ENCODE measurements around the gene PLEKHA6. TPM values are rescaled to one million over a fixed set of nuclear protein-coding genes. Genes with fewer than 3 reads are reported as not detected.
A peak's percentile ranks its signal among the peaks of the same experiment; 100 is the strongest.

Gene PLEKHA6
- total RNA-seq, 2 experiments from 2014 or later = 0.53 to 0.82 TPM

DNA sequence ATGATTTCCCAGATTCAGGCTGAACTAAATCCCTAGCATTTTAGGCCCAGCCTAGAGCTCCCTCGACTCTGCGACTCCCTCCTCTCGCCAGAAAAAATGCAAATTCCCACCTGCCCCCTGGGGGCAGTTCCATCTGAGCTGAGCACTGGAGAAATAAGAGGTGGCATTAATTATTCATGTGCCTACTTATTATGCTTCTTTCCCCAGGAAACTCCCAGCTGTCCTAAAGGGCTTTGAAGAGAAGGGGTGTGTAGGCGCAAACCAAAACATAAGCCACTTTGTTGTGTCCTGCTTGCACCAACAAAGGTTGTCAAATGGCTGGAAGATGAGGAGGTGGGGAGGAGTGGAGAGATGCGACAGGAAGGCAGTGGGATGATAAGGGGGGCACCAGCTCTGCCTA lies 104.5 kb downstream of the PLEKHA6 start:
- Mint-ChIP-seq H3K36me3 (ENCODE audit: low read depth) (no peaks in the 10 kb centered on the region), H3K4me1 (ENCODE audit: low read depth) (no peaks in the 10 kb centered on the region), H3K27me3 (no peaks in the 10 kb centered on the region), H3K27ac (no peak overlapping the region), H3K4me3 (no peak overlapping the region), H3K9me3 (no peaks in the 10 kb centered on the region)
- Histone ChIP-seq H3K9me3 (ENCODE audit: control insufficient read depth in 1 of 2, insufficient read depth in 1 of 2, low read length in 2 of 2) (peaks cover 0 to 4% of the 10 kb centered on the region in 2 experiments), H3K4me3 (ENCODE audit: low read length) (no peak overlapping the region), H3K4me1 (ENCODE audit: insufficient read depth, low read length) (no peaks in the 10 kb centered on the region), H3K36me3 (ENCODE audit: insufficient read depth, low read length) (no peaks in the 10 kb centered on the region), H3K27me3 (ENCODE audit: control insufficient read depth in 1 of 2, insufficient read depth in 2 of 2, low read length in 2 of 2) (no peaks in the 10 kb centered on the region), H3K27ac (ENCODE audit: low read depth in 1 of 2, low read length in 2 of 2) (no peak overlapping the region)
- TF ChIP-seq, protein P1, sequence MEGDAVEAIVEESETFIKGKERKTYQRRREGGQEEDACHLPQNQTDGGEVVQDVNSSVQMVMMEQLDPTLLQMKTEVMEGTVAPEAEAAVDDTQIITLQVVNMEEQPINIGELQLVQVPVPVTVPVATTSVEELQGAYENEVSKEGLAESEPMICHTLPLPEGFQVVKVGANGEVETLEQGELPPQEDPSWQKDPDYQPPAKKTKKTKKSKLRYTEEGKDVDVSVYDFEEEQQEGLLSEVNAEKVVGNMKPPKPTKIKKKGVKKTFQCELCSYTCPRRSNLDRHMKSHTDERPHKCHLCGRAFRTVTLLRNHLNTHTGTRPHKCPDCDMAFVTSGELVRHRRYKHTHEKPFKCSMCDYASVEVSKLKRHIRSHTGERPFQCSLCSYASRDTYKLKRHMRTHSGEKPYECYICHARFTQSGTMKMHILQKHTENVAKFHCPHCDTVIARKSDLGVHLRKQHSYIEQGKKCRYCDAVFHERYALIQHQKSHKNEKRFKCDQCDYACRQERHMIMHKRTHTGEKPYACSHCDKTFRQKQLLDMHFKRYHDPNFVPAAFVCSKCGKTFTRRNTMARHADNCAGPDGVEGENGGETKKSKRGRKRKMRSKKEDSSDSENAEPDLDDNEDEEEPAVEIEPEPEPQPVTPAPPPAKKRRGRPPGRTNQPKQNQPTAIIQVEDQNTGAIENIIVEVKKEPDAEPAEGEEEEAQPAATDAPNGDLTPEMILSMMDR (IDR thresholded peaks at IDR 0.05) = no peak
- DNase-seq (no peak), ATAC-seq (ENCODE audit: poor library complexity) (no peak)
- intact Hi-C loops (cut with DNase I, micrococcal nuclease) = no loop called here
- CTCF ChIA-PET = no interaction called here
- POLR2A ChIA-PET = no interaction called here

DNA sequence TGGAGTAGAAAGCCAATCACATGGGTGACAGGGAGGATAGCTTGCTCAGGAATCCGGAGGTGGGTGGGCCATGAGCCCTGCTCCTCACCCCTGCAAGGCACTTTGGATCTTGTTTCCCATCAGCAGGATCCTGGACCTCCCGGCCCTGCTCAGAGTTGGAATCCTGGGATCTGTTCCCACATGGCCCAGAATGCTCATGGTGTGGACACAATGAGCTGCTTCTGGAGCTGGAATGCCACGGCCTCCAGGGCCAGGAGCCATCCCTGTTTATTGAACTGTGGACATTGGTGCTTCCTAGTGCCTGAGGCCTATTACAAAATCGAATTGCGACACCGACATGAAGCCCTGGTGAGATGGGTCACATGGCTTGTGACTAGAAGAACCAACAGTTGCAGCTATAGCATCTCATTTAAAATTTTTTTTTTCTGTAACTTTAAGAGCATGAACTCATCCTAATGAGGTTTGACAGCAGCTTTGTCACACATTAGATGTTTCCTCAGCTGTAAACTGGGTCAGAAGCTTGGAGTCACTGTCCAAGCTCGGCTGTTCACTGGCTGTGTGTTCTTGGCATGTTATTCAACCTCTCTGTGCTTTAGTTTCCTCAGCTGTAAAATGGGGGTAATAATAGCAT lies 105.6 kb downstream of the PLEKHA6 start:
- Histone ChIP-seq H3K4me1 (ENCODE audit: insufficient read depth, low read length) (no peaks in the 10 kb centered on the region), H3K4me3 (ENCODE audit: low read length) (no peak overlapping the region), H3K36me3 (ENCODE audit: insufficient read depth, low read length) (no peaks in the 10 kb centered on the region), H3K9me3 (ENCODE audit: control insufficient read depth in 1 of 2, insufficient read depth in 1 of 2, low read length in 2 of 2) (peaks cover 0 to under 1% of the 10 kb centered on the region in 2 experiments), H3K27ac (ENCODE audit: low read depth in 1 of 2, low read length in 2 of 2) (no peak overlapping the region), H3K27me3 (ENCODE audit: control insufficient read depth in 1 of 2, insufficient read depth in 2 of 2, low read length in 2 of 2) (no peaks in the 10 kb centered on the region)
- CTCF ChIA-PET = no interaction called here
- H3K4me1 Mint-ChIP-seq (ENCODE audit: low read depth) = no peaks in the 10 kb centered on the region
- H3K27ac Mint-ChIP-seq = no peak overlapping the region
- H3K9me3 Mint-ChIP-seq = no peaks in the 10 kb centered on the region
- TF ChIP-seq, protein P1 (IDR thresholded peaks at IDR 0.05) = no peak
- H3K27me3 Mint-ChIP-seq = no peaks in the 10 kb centered on the region
- H3K36me3 Mint-ChIP-seq (ENCODE audit: low read depth) = no peaks in the 10 kb centered on the region
- ATAC-seq (ENCODE audit: poor library complexity) (no peak), DNase-seq (peak in 2 of 14 experiments; percentile 32 to 36)
- intact Hi-C loops (cut with DNase I, micrococcal nuclease) = no loop called here
- no peak overlapping the region for H3K4me3 Mint-ChIP-seq
- POLR2A ChIA-PET = no interaction called here

DNA sequence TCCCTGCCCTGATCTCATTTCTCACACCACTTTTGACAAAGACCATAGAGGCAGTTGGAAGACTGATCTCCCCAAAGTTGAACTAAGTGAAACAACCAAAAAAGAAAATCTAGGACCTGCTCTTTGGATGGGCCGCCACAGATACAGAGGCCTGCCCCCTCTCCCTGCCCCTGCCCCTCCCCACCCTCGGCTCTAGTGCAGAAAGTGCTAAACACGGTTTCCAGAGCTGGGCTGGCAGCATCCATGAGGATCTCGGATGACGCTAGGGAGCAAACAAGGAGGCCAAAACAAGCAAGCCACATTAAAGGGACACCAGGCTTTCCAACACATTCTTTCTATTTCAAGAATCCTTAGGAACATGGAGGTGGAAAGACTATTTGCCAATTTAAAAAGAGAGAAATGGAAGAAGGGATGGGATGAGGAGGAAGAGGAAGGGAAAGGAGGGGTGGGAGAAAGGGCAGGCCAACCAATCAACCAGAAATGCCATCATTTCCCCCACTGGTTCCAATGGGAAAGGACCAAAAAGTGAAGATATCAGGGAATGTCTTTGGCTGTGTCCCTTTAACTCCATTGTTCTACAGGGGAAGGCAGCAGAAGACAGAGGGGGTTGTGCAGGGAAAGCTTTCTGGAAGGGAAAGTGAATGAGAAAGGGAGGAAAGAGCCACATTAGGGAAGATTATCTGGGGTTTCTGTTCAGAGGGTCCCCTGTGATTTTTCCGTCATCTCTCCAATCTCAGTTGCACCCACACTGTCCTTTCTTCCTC lies 107.6 kb downstream of the PLEKHA6 start:
- H3K4me1 Mint-ChIP-seq (ENCODE audit: low read depth) = no peaks in the 10 kb centered on the region
- ChIA-PET POLR2A (no interaction called here), CTCF (no interaction called here)
- DNase-seq (no peak), ATAC-seq (ENCODE audit: poor library complexity) (no peak)
- no peaks in the 10 kb centered on the region for H3K9me3 Mint-ChIP-seq
- no peaks in the 10 kb centered on the region for H3K36me3 ChIP-seq (ENCODE audit: insufficient read depth, low read length)
- no peaks in the 10 kb centered on the region for H3K36me3 Mint-ChIP-seq (ENCODE audit: low read depth)
- H3K27me3 ChIP-seq (ENCODE audit: control insufficient read depth in 1 of 2, insufficient read depth in 2 of 2, low read length in 2 of 2) = no peaks in the 10 kb centered on the region
- no peak overlapping the region for H3K4me3 Mint-ChIP-seq
- H3K27me3 Mint-ChIP-seq = no peaks in the 10 kb centered on the region
- H3K9me3 ChIP-seq (ENCODE audit: control insufficient read depth in 1 of 2, insufficient read depth in 1 of 2, low read length in 2 of 2) = no peaks in the 10 kb centered on the region
- intact Hi-C loops (cut with DNase I, micrococcal nuclease) = no loop called here
- H3K4me3 ChIP-seq (ENCODE audit: low read length) = no peak overlapping the region
- no peak overlapping the region for H3K27ac ChIP-seq (ENCODE audit: low read depth in 1 of 2, low read length in 2 of 2)
- TF ChIP-seq, protein P1 (IDR thresholded peaks at IDR 0.05) = no peak
- no peak overlapping the region for H3K27ac Mint-ChIP-seq
- H3K4me1 ChIP-seq (ENCODE audit: insufficient read depth, low read length) = no peaks in the 10 kb centered on the region

Data from CD4-positive, alpha-beta T cell (primary cell).